ENCODE data around the gene NKAIN2. TPM values are rescaled to one million over a fixed set of nuclear protein-coding genes. Genes with fewer than 3 reads are reported as not detected.
"Not testable (repeated sequence)": the region's sequence is repeated elsewhere in the genome, so short reads cannot be mapped to it uniquely, and the experiment has no call there.

The NKAIN2 gene
- total RNA-seq, 1 experiment from 2014 or later, result 2.2 TPM

DNA sequence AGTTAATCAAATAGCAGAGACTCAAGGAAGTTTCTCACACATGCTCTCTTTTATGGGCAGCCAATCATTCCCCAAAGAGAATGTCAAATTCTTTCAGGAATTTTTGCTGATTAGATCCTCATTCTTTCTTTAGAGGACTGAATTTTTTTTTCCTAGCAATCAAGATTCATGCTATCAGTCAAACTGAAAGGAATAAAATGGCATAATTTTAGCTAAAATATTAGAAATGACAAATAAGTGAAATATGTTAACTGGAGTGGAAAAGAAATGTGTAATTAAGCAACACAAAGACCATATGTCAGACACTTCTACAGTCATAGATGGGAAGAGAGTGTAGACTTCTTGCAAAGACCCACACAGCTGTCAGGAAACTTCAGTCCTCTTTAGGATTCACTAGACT lies 916.2 kb downstream of the NKAIN2 start:
- CTCF ChIA-PET, result no interaction called here

DNA sequence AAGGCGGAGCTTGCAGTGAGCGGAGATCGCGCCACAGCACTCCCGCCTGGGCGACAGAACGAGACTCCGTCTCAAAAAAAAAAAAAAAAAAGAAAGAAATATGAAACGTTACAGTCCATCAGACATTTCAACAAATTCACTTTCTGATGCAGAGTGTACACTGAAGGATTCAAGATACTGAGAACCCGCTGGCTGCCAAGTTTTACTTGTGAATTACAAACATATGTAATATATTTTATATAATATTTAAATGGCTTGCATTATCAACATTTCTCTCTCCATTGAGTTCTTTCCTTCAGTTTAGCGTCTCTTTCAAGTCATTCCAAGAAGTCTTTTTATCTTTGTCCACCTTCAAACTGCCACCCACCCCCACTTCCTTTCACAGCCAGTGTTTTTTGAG lies 917.7 kb downstream of the NKAIN2 start:
- Histone ChIP-seq H3K4me3 (ENCODE audit: low read depth, low read length, poor library complexity, severe bottlenecking) (no peak overlapping the region), H3K36me3 (ENCODE audit: insufficient read depth, low read length, poor library complexity, severe bottlenecking) (no peaks in the 10 kb centered on the region), H3K9me3 (ENCODE audit: low read depth, low read length, poor library complexity, severe bottlenecking) (no peaks in the 10 kb centered on the region), H3K4me1 (ENCODE audit: insufficient read depth, low read length, poor library complexity, severe bottlenecking) (no peaks in the 10 kb centered on the region), H3K27me3 (replicated peaks; ENCODE audit: insufficient read depth, low read depth, low read length, poor library complexity) (no peaks in the 10 kb centered on the region), H3K27ac (ENCODE audit: low read depth, low read length, poor library complexity, severe bottlenecking) (no peak overlapping the region)
- CTCF ChIA-PET, result no interaction called here
- TF ChIP-seq EZH2 (IDR thresholded peaks at IDR 0.05; ENCODE audit: borderline replicate concordance, low read depth, low read length, poor library complexity, severe bottlenecking), result no peak
- no peak for DNase-seq (ENCODE audit: low spot score)
- POLR2A ChIA-PET (ENCODE audit: low non-redundant PET), result no interaction called here
- no TSS peak for BruUV-seq (replicated peaks)
- intact Hi-C loops (cut with micrococcal nuclease; ENCODE audit: unreplicated experiment), result no loop called here

More for the DNA sequence above, 916.2 kb downstream of the NKAIN2 start:
- no peak for DNase-seq (ENCODE audit: low spot score)
- intact Hi-C loops (cut with micrococcal nuclease; ENCODE audit: unreplicated experiment), result no loop called here
- Histone ChIP-seq H3K4me1 (ENCODE audit: insufficient read depth, low read length, poor library complexity, severe bottlenecking) (no peaks in the 10 kb centered on the region), H3K9me3 (ENCODE audit: low read depth, low read length, poor library complexity, severe bottlenecking) (no peaks in the 10 kb centered on the region), H3K27ac (ENCODE audit: low read depth, low read length, poor library complexity, severe bottlenecking) (no peak overlapping the region), H3K4me3 (ENCODE audit: low read depth, low read length, poor library complexity, severe bottlenecking) (no peak overlapping the region), H3K27me3 (replicated peaks; ENCODE audit: insufficient read depth, low read depth, low read length, poor library complexity) (no peaks in the 10 kb centered on the region), H3K36me3 (ENCODE audit: insufficient read depth, low read length, poor library complexity, severe bottlenecking) (no peaks in the 10 kb centered on the region)
- TF ChIP-seq, protein P1, sequence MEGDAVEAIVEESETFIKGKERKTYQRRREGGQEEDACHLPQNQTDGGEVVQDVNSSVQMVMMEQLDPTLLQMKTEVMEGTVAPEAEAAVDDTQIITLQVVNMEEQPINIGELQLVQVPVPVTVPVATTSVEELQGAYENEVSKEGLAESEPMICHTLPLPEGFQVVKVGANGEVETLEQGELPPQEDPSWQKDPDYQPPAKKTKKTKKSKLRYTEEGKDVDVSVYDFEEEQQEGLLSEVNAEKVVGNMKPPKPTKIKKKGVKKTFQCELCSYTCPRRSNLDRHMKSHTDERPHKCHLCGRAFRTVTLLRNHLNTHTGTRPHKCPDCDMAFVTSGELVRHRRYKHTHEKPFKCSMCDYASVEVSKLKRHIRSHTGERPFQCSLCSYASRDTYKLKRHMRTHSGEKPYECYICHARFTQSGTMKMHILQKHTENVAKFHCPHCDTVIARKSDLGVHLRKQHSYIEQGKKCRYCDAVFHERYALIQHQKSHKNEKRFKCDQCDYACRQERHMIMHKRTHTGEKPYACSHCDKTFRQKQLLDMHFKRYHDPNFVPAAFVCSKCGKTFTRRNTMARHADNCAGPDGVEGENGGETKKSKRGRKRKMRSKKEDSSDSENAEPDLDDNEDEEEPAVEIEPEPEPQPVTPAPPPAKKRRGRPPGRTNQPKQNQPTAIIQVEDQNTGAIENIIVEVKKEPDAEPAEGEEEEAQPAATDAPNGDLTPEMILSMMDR (conservative IDR thresholded peaks at IDR 0.05; ENCODE audit: low read depth, low read length), result no peak
- no peak for TF ChIP-seq EZH2 (IDR thresholded peaks at IDR 0.05; ENCODE audit: borderline replicate concordance, low read depth, low read length, poor library complexity, severe bottlenecking)
- no TSS peak for BruUV-seq (replicated peaks)
- POLR2A ChIA-PET (ENCODE audit: low non-redundant PET), result no interaction called here

DNA sequence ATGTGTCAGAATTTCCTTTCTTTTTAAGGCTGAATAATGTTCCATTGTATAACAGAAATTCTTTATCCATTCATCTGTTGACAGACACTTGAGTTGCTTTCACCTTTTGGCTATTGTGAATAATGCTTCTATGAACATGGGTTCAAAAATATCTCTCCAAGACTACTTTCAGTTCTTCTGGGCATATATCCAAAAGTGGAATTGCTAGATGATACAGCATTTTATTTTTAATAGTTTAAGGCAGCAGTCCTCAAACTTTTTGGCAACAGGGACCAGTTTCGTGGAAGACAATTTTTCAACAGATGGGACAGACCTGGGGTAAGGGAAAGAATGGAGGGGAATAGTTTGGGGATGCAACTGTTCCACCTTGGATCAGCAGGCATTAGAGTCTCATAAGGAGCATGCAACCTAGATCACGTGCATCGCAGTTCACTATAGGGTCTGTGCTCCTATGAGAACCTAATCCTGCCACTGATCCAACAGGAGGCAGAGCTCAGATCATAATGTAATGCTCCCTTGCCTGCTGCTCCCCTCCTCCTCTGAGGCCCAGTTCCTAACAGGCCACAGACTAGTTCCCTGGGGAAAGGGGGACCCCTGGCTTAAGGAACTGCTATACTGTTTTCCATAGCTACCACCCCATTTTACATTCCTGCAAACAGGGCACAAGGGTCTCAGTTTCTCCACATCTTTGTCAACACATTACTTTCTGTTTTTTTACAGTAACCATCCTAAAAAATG lies 918.6 kb downstream of the NKAIN2 start:
- TF ChIP-seq, protein P1 (conservative IDR thresholded peaks at IDR 0.05; ENCODE audit: low read depth, low read length), result no peak
- no peak for TF ChIP-seq EZH2 (IDR thresholded peaks at IDR 0.05; ENCODE audit: borderline replicate concordance, low read depth, low read length, poor library complexity, severe bottlenecking)
- Histone ChIP-seq H3K36me3 (ENCODE audit: insufficient read depth, low read length, poor library complexity, severe bottlenecking) (no peaks in the 10 kb centered on the region), H3K27ac (ENCODE audit: low read depth, low read length, poor library complexity, severe bottlenecking) (no peak overlapping the region), H3K4me1 (ENCODE audit: insufficient read depth, low read length, poor library complexity, severe bottlenecking) (no peaks in the 10 kb centered on the region), H3K9me3 (ENCODE audit: low read depth, low read length, poor library complexity, severe bottlenecking) (no peaks in the 10 kb centered on the region), H3K4me3 (ENCODE audit: low read depth, low read length, poor library complexity, severe bottlenecking) (no peak overlapping the region), H3K27me3 (replicated peaks; ENCODE audit: insufficient read depth, low read depth, low read length, poor library complexity) (no peaks in the 10 kb centered on the region)
- DNase-seq (ENCODE audit: low spot score), result no peak
- no TSS peak for BruUV-seq (replicated peaks)
- CTCF ChIA-PET, result no interaction called here
- intact Hi-C loops (cut with micrococcal nuclease; ENCODE audit: unreplicated experiment), result no loop called here
- POLR2A ChIA-PET (ENCODE audit: low non-redundant PET), result no interaction called here

DNA sequence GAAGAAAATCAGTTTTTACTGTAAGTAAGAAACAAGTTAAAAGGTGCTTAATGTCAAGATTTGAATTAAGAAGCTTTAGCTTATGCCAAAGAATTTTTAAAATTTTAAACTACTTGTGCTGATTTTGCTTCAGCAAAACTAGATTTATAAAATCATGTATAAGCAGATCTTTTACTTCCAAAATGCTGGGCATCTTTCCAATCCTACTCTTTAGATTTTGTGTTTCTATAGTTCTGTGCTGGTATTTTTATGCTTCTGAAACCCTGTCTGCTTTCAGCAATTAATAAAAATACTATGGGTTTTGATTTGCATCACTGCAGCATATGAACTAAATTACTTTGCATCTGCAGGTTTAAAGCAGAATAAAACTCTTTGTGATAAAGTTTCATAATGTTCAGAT lies 920.0 kb downstream of the NKAIN2 start:
- POLR2A ChIA-PET (ENCODE audit: low non-redundant PET), result no interaction called here
- Histone ChIP-seq H3K4me3 (ENCODE audit: low read depth, low read length, poor library complexity, severe bottlenecking) (no peak overlapping the region), H3K4me1 (ENCODE audit: insufficient read depth, low read length, poor library complexity, severe bottlenecking) (no peaks in the 10 kb centered on the region), H3K27ac (ENCODE audit: low read depth, low read length, poor library complexity, severe bottlenecking) (no peak overlapping the region), H3K27me3 (replicated peaks; ENCODE audit: insufficient read depth, low read depth, low read length, poor library complexity) (no peaks in the 10 kb centered on the region), H3K36me3 (ENCODE audit: insufficient read depth, low read length, poor library complexity, severe bottlenecking) (no peaks in the 10 kb centered on the region), H3K9me3 (ENCODE audit: low read depth, low read length, poor library complexity, severe bottlenecking) (no peaks in the 10 kb centered on the region)
- intact Hi-C loops (cut with micrococcal nuclease; ENCODE audit: unreplicated experiment), result no loop called here
- CTCF ChIA-PET, result no interaction called here
- BruUV-seq (replicated peaks), result no TSS peak
- no peak for TF ChIP-seq EZH2 (IDR thresholded peaks at IDR 0.05; ENCODE audit: borderline replicate concordance, low read depth, low read length, poor library complexity, severe bottlenecking)
- TF ChIP-seq, protein P1 (conservative IDR thresholded peaks at IDR 0.05; ENCODE audit: low read depth, low read length), result no peak
- DNase-seq (ENCODE audit: low spot score), result no peak

DNA sequence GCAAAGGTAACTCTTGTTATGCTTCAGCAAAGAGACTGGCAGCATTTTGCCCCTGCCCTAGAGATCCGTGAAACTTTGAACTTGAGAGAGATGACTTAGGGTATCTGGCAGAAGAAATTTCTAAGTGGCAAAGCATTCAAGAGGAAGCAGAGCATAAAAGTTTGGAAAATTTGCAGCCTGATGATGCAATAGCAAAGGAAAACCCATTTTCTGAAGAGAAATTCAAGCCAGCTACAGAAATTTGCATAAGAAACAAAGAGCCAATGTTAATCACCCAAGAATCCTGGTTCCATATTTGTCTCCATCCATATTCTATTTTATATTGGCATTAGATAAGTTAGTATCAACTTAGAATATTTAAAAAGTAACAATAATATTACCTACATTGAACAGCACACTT lies 934.1 kb downstream of the NKAIN2 start:
- H3K4me1 ChIP-seq (ENCODE audit: insufficient read depth, low read length, poor library complexity, severe bottlenecking); POLR2A ChIA-PET (ENCODE audit: low non-redundant PET); BruUV-seq (replicated peaks); H3K27ac ChIP-seq (ENCODE audit: low read depth, low read length, poor library complexity, severe bottlenecking); H3K9me3 ChIP-seq (ENCODE audit: low read depth, low read length, poor library complexity, severe bottlenecking); CTCF ChIA-PET; H3K27me3 ChIP-seq (replicated peaks; ENCODE audit: insufficient read depth, low read depth, low read length, poor library complexity); DNase-seq (ENCODE audit: low spot score); H3K36me3 ChIP-seq (ENCODE audit: insufficient read depth, low read length, poor library complexity, severe bottlenecking); H3K4me3 ChIP-seq (ENCODE audit: low read depth, low read length, poor library complexity, severe bottlenecking); intact Hi-C loops (cut with micrococcal nuclease; ENCODE audit: unreplicated experiment): not testable (repeated sequence)
